AG09319 (cell line): Measurements from ENCODE around the gene CEBPB.

ENCODE experiments used
- DNase-seq: peaks from one replicate; pipeline ENCODE4 v3.0.0-alpha.2; 2010; ENCODE audit warnings: low read depth; ENCODE audit errors: extremely low read depth
- CTCF ChIP-seq: IDR thresholded peaks from 2 replicates; pipeline ENCODE4 v1.5.1; 2011; ENCODE audit warnings: low read depth, mild to moderate bottlenecking, inconsistent platforms, low read length, moderate library complexity

The CEBPB gene

DNA sequence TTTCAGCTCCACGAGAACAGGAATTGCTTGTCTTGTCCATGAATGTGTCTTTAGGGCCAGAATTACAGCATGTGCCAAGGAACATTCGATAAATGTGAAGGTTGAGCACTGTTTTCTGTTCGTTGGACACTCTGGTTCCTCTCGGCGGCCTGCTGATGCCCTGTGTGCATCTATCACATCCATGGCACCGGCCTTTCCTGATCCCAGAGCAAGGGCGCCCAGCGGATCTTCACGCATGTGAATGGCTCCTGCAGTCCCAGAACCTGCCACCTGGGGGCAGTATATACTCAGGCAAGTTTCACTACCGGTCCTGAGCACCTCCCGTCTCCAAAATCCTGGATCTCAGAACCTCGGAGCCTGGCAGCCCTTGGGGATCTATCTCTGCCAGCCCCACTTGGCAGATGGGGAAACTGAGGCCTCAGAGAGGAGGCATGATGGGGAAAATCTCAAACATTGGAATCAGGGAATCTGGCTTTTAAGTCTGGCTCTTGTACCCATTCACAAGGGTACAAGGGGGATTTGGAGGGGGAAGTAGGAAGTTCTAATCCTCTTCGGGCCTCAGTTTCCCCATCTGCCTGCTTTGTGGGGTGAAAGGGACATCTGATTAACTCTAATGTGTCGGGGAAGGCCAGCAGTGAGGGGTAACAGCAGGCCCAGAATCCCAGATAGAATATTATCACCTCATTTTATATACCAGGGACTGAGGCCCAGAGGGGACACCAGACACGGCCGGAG, 4.3 kb upstream of the CEBPB start:
- TF ChIP-seq CTCF: peak; percentile 93
- DNase-seq: no peak

DNA sequence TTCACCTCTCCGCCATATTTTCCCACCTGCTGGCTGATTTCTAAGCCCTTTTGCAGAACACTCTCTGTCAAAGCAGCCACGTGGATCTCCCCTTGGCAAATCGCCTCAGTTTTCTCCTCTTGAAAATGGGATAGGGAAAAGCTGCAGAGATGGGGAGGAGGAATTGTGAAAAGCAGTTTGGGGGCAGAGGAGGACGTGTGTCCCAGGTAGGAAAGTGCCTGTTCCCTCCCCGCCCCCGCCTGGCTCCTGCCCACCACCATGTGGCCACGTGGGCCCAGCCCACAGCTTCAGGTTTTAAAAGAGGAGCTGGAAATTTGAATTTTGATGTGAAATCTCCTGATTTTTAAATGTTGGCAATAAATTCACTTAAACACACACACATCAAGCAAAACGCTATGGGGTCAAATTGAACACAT, 3.6 kb upstream of the CEBPB start:
- DNase-seq: no peak
- no peak for TF ChIP-seq CTCF

- DNase-seq: no peak
- no peak for TF ChIP-seq CTCF
These were observed 3.1 kb upstream of the CEBPB start for GRCh38 chr20:50187403-50188051.

DNA sequence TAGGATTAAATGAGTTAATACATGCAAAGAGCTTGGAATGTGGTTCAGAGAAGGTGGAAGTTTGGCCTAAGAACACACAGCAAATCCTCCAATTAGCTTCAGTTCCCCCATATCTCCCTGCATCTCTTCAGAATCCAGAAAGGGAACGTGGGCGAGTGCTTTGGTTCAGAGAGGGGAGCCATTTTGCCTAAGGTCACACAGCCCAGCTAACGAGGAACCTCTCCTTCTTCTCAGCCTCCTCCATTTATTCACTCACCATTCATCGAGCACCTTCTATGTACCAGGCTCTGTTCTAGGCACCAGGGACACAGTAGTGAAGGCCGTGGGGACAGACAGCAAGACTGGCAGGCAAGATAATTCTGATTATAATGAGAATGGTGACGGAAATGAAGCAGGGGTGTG, 2.3 kb upstream of the CEBPB start:
- TF ChIP-seq CTCF: no peak
- no peak for DNase-seq

- no peak for DNase-seq
These were observed 1.6 kb upstream of the CEBPB start for GRCh38 chr20:50188879-50189680.

DNA sequence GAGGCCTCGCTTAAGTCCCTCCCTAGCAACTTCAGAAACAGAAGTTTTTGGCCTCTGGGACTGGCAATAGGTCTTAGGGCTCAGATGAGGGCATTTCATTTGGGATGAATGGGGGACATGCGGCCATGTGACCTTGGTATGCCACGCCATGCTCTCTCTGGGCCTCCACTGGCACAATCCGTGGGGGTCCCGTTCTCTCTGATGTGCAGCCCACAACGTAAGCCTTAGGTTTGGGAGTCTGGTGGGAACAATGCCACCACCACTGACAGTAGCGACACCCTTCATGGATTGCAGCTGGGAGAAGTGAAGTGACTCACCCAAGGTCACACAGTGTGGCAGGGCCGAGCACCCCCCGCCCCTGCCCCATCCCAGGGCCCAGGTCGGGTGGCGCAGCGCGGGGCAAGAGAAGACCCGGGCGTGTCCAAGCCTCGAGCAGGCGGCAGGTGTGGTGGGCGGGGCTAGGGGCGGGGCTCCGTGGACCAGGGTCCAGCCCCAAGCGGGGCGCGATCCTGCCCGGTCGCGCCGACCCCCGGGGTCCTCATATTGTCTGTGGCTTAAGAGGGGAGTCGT, 864 bp upstream of the CEBPB start:
- TF ChIP-seq CTCF: no peak
- DNase-seq: no peak

More at GRCh38 chr20:50188879-50189680, 1.6 kb upstream of the CEBPB start:
- no peak for TF ChIP-seq CTCF
